H7 (cell line): ENCODE measurements around the gene C22orf15. TPM values are rescaled to one million over a fixed set of nuclear protein-coding genes. Genes with fewer than 3 reads are reported as not detected.

Experiments
- DNase-seq: peaks from one replicate; pipeline ENCODE4 v3.0.0; 2012
- H3K27me3 ChIP-seq: 2 replicates; pipeline ENCODE4 v1.6.0; 2011; ENCODE audit warnings: mild to moderate bottlenecking, low read length; ENCODE audit not compliant: control insufficient read depth, insufficient read depth
- H3K36me3 ChIP-seq: replicated peaks from 2 replicates; pipeline ENCODE4 v1.5.1; 2011; ENCODE audit warnings: low read length; ENCODE audit not compliant: control insufficient read depth, insufficient read depth
- H3K4me3 ChIP-seq: 2 replicates; pipeline ENCODE4 v1.5.1; 2011; ENCODE audit warnings: low read depth, mild to moderate bottlenecking, control low read depth, low read length, moderate library complexity; ENCODE audit not compliant: insufficient read depth
- total RNA-seq: library from RNA; depleted of rRNA; stranded (reverse); fragments of >200 nt; shearing (Covaris generic); gene quantifications from 2 replicates; pipeline ENCODE4 v1.2.3, GENCODE V29; 2014; rRNA removed

C22orf15 gene
- total RNA-seq, 1 experiment from 2014 or later: 1.8 TPM

- peak; percentile 10 for DNase-seq
- Histone ChIP-seq H3K36me3 (peaks cover 46% of the 10 kb centered on the region), H3K4me3 (no peak overlapping the region), H3K27me3 (no peaks in the 10 kb centered on the region)
These were observed 37.8 kb downstream of the C22orf15 start for GRCh38 chr22:23800297-23801237.

- no peak overlapping the region for H3K4me3 ChIP-seq
- H3K36me3 ChIP-seq: peaks cover 46% of the 10 kb centered on the region
- no peaks in the 10 kb centered on the region for H3K27me3 ChIP-seq
- DNase-seq: peak; percentile 12
These were observed 38.5 kb downstream of the C22orf15 start for GRCh38 chr22:23801238-23801821.

GRCh38 chr22:23801886-23802377 lies 39.1 kb downstream of the C22orf15 start:
- DNase-seq: peak; percentile 14
- peaks cover 44% of the 10 kb centered on the region for H3K36me3 ChIP-seq
- no peak overlapping the region for H3K4me3 ChIP-seq
- H3K27me3 ChIP-seq: no peaks in the 10 kb centered on the region

- H3K4me3 ChIP-seq: no peak overlapping the region
- DNase-seq: peak; percentile 37
- H3K27me3 ChIP-seq: no peaks in the 10 kb centered on the region
- peaks cover 44% of the 10 kb centered on the region for H3K36me3 ChIP-seq
These were observed 40.4 kb downstream of the C22orf15 start for GRCh38 chr22:23803001-23803819.

GRCh38 chr22:23804781-23805291 lies 42.0 kb downstream of the C22orf15 start:
- Histone ChIP-seq H3K27me3 (no peaks in the 10 kb centered on the region), H3K4me3 (no peak overlapping the region), H3K36me3 (peaks cover 44% of the 10 kb centered on the region)
- no peak for DNase-seq

- no peaks in the 10 kb centered on the region for H3K27me3 ChIP-seq
- peaks cover 26% of the 10 kb centered on the region for H3K36me3 ChIP-seq
- no peak for DNase-seq
- H3K4me3 ChIP-seq: no peak overlapping the region
These were observed 44.0 kb downstream of the C22orf15 start for GRCh38 chr22:23806837-23807236.

GRCh38 chr22:23812378-23812777 lies 49.6 kb downstream of the C22orf15 start:
- peaks cover 15% of the 10 kb centered on the region for H3K36me3 ChIP-seq
- no peak for DNase-seq
- no peaks in the 10 kb centered on the region for H3K27me3 ChIP-seq
- H3K4me3 ChIP-seq: no peak overlapping the region

Other genes starting within 250 kb of the C22orf15 start
- gene IGLL1, start 182.7 kb upstream of the C22orf15 start, total RNA-seq: not detected in 2 replicates
- gene DRICH1, start 130.7 kb upstream of the C22orf15 start, total RNA-seq: not detected in 2 replicates
- gene RGL4, start 72.0 kb upstream of the C22orf15 start, total RNA-seq: not detected in 2 replicates
- gene ZNF70, start 11.9 kb upstream of the C22orf15 start, total RNA-seq: 1.7 and 2.3 TPM in 2 replicates
- not detected in 2 replicates for gene VPREB3, start 8.6 kb upstream of the C22orf15 start, total RNA-seq
- 55.6 and 60.9 TPM in 2 replicates for gene CHCHD10, start 5.0 kb downstream of the C22orf15 start, total RNA-seq
- 7.8 and 12.8 TPM in 2 replicates for gene MMP11, start 9.9 kb downstream of the C22orf15 start, total RNA-seq
- 79.1 and 86.5 TPM in 2 replicates for gene SMARCB1, start 24.0 kb downstream of the C22orf15 start, total RNA-seq
- 5.0 and 9.3 TPM in 2 replicates for gene DERL3, start 76.0 kb downstream of the C22orf15 start, total RNA-seq
- 10.7 and 17.4 TPM in 2 replicates for gene SLC2A11, start 94.9 kb downstream of the C22orf15 start, total RNA-seq
- 952 and 1,162 TPM in 2 replicates for gene MIF, start 131.4 kb downstream of the C22orf15 start, total RNA-seq
- gene GSTT2B, start 198.2 kb downstream of the C22orf15 start, total RNA-seq: 13.1 and 18.9 TPM in 2 replicates
- gene DDTL, start 203.9 kb downstream of the C22orf15 start, total RNA-seq: 3.5 and 4.2 TPM in 2 replicates
- gene DDT, start 211.5 kb downstream of the C22orf15 start, total RNA-seq: 317 and 422 TPM in 2 replicates
- gene GSTT2, start 217.1 kb downstream of the C22orf15 start, total RNA-seq: 0.48 TPM in 1 of 2 replicates, not detected in the other
- not detected in 2 replicates for gene GSTT4, start 242.5 kb downstream of the C22orf15 start, total RNA-seq
- 55.3 and 55.9 TPM in 2 replicates for gene CABIN1, start 248.3 kb downstream of the C22orf15 start, total RNA-seq